CD14-positive monocyte (primary cell): ENCODE data around the gene UBXN6. TPM values are rescaled to one million over a fixed set of nuclear protein-coding genes. Genes with fewer than 3 reads are reported as not detected.

Experiments
- DNase-seq, 3 donors: peaks; one replicate each; pipeline ENCODE4 v3.0.0-alpha.2; 2011 to 2022
- H2AFZ ChIP-seq: 2 replicates; pipeline ENCODE4 v1.6.0; 2012; ENCODE audit warnings: mild to moderate bottlenecking, low read depth, low read length, inconsistent platforms; ENCODE audit not compliant: insufficient read depth, poor library complexity, severe bottlenecking
- H3K27ac ChIP-seq, 2 donors: 1 replicate in 1 of 2; 2 replicates in 1 of 2; pipeline ENCODE4 v1.5.1; 2012 to 2013; ENCODE audit warnings: low read length in 2 of 2, control low read depth in 1 of 2, inconsistent platforms in 1 of 2, low read depth in 1 of 2, mild to moderate bottlenecking in 1 of 2
- H3K27me3 ChIP-seq, 2 donors: one replicate each; pipeline versions ENCODE4 v1.6.0 to v1.6.1; 2011 to 2013; ENCODE audit warnings: low read length in 2 of 2; ENCODE audit not compliant: control insufficient read depth in 2 of 2, insufficient read depth in 2 of 2
- H3K36me3 ChIP-seq, 2 donors: replicated peaks in 1 of 2; 1 replicate in 1 of 2; 2 replicates in 1 of 2; pipeline versions ENCODE4 v1.5.1 to v1.6.1; 2012 to 2013; ENCODE audit warnings: low read length in 2 of 2, control low read depth in 1 of 2, inconsistent platforms in 1 of 2, mild to moderate bottlenecking in 1 of 2; ENCODE audit not compliant: insufficient read depth in 2 of 2, control insufficient read depth in 1 of 2
- H3K4me1 ChIP-seq, 2 donors: 1 replicate in 1 of 2; 2 replicates in 1 of 2; pipeline versions ENCODE4 v1.5.1 to v1.6.1; 2012 to 2013; ENCODE audit warnings: low read length in 2 of 2, control low read depth in 1 of 2, inconsistent platforms in 1 of 2, mild to moderate bottlenecking in 1 of 2, moderate library complexity in 1 of 2; ENCODE audit not compliant: insufficient read depth in 2 of 2, control insufficient read depth in 1 of 2
- H3K4me2 ChIP-seq: replicated peaks from 2 replicates; pipeline ENCODE3; 2012; ENCODE audit warnings: low read length, moderate library complexity, mild to moderate bottlenecking; ENCODE audit not compliant: poor library complexity, severe bottlenecking; ENCODE audit errors: extremely low read depth
- H3K4me3 ChIP-seq, 3 experiments: fragments of 200-600 bp in 1 of 3; sonication (generic) in 1 of 3; replicated peaks in 1 of 3; 1 replicate in 2 of 3; 2 replicates in 1 of 3; pipeline ENCODE4 v1.5.1; 2011 to 2013; ENCODE audit warnings: low read length in 3 of 3, mild to moderate bottlenecking in 3 of 3, control low read depth in 2 of 3, low read depth in 2 of 3, inconsistent platforms in 1 of 3, moderate library complexity in 1 of 3
- H3K79me2 ChIP-seq: 2 replicates; pipeline ENCODE4 v1.6.0; 2012; ENCODE audit warnings: mild to moderate bottlenecking, control low read depth, inconsistent platforms, low read length, moderate library complexity; ENCODE audit not compliant: insufficient read depth
- H3K9ac ChIP-seq: 2 replicates; pipeline ENCODE4 v1.6.0; 2017; ENCODE audit warnings: low read length, mild to moderate bottlenecking; ENCODE audit not compliant: insufficient read depth, poor library complexity, severe bottlenecking
- H3K9me3 ChIP-seq, 2 donors: replicated peaks in 1 of 2; 1 replicate in 1 of 2; 2 replicates in 1 of 2; pipeline versions ENCODE4 v1.5.1 to v1.6.1; 2012 to 2013; ENCODE audit warnings: low read length in 2 of 2, control low read depth in 1 of 2; ENCODE audit not compliant: control insufficient read depth in 1 of 2, insufficient read depth in 1 of 2
- H4K20me1 ChIP-seq: 2 replicates; pipeline ENCODE4 v1.6.0; 2012; ENCODE audit warnings: mild to moderate bottlenecking, low read length, control low read depth, moderate library complexity; ENCODE audit not compliant: insufficient read depth
- H3K27ac Mint-ChIP-seq, 7 donors: one replicate each; pipeline ENCODE4 v1.8.0; 2020; ENCODE audit warnings: mild to moderate bottlenecking in 7 of 7, mixed read lengths in 7 of 7, moderate library complexity in 6 of 7, inconsistent platforms in 2 of 7
- H3K27me3 Mint-ChIP-seq, 3 donors: one replicate each; pipeline ENCODE4 v1.8.0; 2021 to 2022; ENCODE audit warnings: low read depth in 3 of 3, mild to moderate bottlenecking in 3 of 3, mixed read lengths in 3 of 3, moderate library complexity in 3 of 3, inconsistent platforms in 1 of 3
- H3K36me3 Mint-ChIP-seq, 2 donors: one replicate each; pipeline ENCODE4 v1.8.0; 2020; ENCODE audit warnings: mixed read lengths in 2 of 2, inconsistent platforms in 1 of 2, mild to moderate bottlenecking in 1 of 2
- H3K4me1 Mint-ChIP-seq: one replicate; pipeline ENCODE4 v1.8.0; 2020; ENCODE audit warnings: mild to moderate bottlenecking, mixed read lengths
- H3K4me3 Mint-ChIP-seq, 2 donors: one replicate each; pipeline ENCODE4 v1.8.0; 2020; ENCODE audit warnings: mild to moderate bottlenecking in 2 of 2, mixed read lengths in 2 of 2, moderate library complexity in 1 of 2
- H3K9me3 Mint-ChIP-seq, 7 donors: one replicate each; pipeline ENCODE4 v1.8.0; 2020 to 2022; ENCODE audit warnings: mixed read lengths in 7 of 7, mild to moderate bottlenecking in 6 of 7, moderate library complexity in 6 of 7, inconsistent platforms in 2 of 7
- WGBS: methylation state at CpG from one replicate; pipeline ENCODE4 v1.1.5; 2013; ENCODE audit warnings: missing lambda C conversion rate; ENCODE audit not compliant: insufficient coverage; 5-methylcytosine and 5-hydroxymethylcytosine counted together
- intact Hi-C, 2 donors: fragments of 100-400 bp; cut with micrococcal nuclease; formaldehyde crosslinking; loops; one replicate each; pipeline versions ENCODE4 v1.15.0 to v1.15.1; 2023
- polyA plus RNA-seq, 3 donors: library from polyadenylated mRNA; depleted of rRNA in 1 of 3; unstranded in 2 of 3; stranded (reverse) in 1 of 3; fragments of 300-500 nt in 2 of 3; fragments of >200 nt in 1 of 3; fragmentation: Illumina TruSeq in 2 of 3; gene quantifications; 1 replicate in 2 of 3; 2 replicates in 1 of 3; pipeline ENCODE4 v1.2.3, GENCODE V29; 2012 to 2021
- TF ChIP-seq, protein P1 (sequence below): fragments of 200-600 bp; IDR thresholded peaks from one replicate; pipeline ENCODE4 v1.8.0; 2022; ENCODE audit warnings: antibody characterized with exemption, mild to moderate bottlenecking

Gene UBXN6
- polyA plus RNA-seq, 3 donors, result 3.8 to 64.5 (median 5.4) TPM

- intact Hi-C loops, result loop anchor here in 1 of 2 donors (2.0 to 5.0 kb wide), 2 partner anchors 130 to 226 kb away; partner anchors contain the start of genes MPND and YJU2
- TF ChIP-seq, protein P1, sequence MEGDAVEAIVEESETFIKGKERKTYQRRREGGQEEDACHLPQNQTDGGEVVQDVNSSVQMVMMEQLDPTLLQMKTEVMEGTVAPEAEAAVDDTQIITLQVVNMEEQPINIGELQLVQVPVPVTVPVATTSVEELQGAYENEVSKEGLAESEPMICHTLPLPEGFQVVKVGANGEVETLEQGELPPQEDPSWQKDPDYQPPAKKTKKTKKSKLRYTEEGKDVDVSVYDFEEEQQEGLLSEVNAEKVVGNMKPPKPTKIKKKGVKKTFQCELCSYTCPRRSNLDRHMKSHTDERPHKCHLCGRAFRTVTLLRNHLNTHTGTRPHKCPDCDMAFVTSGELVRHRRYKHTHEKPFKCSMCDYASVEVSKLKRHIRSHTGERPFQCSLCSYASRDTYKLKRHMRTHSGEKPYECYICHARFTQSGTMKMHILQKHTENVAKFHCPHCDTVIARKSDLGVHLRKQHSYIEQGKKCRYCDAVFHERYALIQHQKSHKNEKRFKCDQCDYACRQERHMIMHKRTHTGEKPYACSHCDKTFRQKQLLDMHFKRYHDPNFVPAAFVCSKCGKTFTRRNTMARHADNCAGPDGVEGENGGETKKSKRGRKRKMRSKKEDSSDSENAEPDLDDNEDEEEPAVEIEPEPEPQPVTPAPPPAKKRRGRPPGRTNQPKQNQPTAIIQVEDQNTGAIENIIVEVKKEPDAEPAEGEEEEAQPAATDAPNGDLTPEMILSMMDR, result no peak
- peaks cover 0 to 1% (median 0%) of the 10 kb centered on the region in 3 donors for H3K27me3 Mint-ChIP-seq
- Histone ChIP-seq H4K20me1 (peaks cover 26% of the 10 kb centered on the region), H3K4me3 (peak overlapping the region; percentile 58 to 83 (median 72)), H3K79me2 (peaks cover 17% of the 10 kb centered on the region), H3K4me1 (peaks cover 30 to 35% of the 10 kb centered on the region in 2 donors), H3K9me3 (no peaks in the 10 kb centered on the region), H2AFZ (no peak overlapping the region), H3K36me3 (peaks cover 17 to 25% of the 10 kb centered on the region in 2 donors), H3K27me3 (no peaks in the 10 kb centered on the region), H3K9ac (peak overlapping the region; percentile 70), H3K27ac (peak overlapping the region in 1 of 2 donors; percentile 31), H3K4me2 (peak overlapping the region; percentile 95)
- 39% methylated on average over 23 of the region's 25 CpGs for WGBS
- H3K4me3 Mint-ChIP-seq, result peak overlapping the region; percentile 68
- H3K27ac Mint-ChIP-seq, result peak overlapping the region in 3 of 7 donors; percentile 8 to 68 (median 60)
- DNase-seq, result no peak
- H3K4me1 Mint-ChIP-seq, result peaks cover 24% of the 10 kb centered on the region
- peaks cover 18 to 31% of the 10 kb centered on the region in 2 donors for H3K36me3 Mint-ChIP-seq
- no peaks in the 10 kb centered on the region for H3K9me3 Mint-ChIP-seq
Measured at GRCh38 chr19:4473011-4473762, 15.6 kb upstream of the UBXN6 start.

DNA sequence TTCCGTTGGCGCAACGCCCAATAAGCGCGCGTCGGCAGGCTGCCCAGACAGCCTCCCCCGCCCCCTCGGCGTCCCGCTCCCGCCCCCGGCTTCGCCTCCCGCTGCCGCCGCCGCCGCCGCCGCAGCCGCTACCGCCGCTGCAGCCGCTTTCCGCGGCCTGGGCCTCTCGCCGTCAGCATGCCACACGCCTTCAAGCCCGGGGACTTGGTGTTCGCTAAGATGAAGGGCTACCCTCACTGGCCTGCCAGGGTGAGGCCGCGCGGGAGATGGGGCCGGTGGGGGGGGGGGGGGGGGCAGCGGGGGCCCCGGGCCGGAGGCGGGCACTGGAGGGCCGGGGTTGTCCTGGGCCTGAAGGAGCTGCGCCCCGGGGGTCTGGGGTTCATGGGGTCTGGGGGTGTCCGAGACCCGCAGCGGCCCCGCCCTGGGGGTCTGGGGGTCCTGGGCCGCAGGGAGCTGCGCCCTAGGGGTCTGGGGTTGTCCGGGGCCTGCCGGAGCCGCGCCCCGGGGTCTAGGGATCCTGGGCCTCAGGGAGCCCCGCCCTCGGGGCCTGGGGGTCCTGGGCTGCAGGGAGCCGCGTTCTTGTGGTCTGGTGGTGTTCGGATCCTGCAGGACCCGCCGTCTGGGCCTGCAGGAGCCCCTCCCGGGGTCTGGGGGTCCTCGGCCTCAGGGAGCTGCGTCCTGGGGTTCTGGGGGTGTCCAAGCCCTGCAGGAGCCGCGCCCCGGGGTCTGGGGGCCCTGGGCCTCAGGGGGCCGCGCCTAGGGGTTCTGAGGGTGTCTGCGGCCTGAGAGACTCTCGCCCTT is 14.8 kb upstream of the UBXN6 start, which contains the start of gene HDGFL2:
Gene HDGFL2, plus strand, starts transcription at position 124 of the 801 bp plus-strand sequence. Its CDS starts 54 bp downstream, at position 178.
- Histone ChIP-seq H3K27ac (peak within 1 kb of the TSS; percentile 74 to 87), H3K79me2 (peaks cover 17% of the 10 kb centered on the region), H3K4me3 (peak within 1 kb of the TSS; percentile 74 to 94 (median 83)), H2AFZ (peak within 1 kb of the TSS; percentile 79), H3K9me3 (no peaks in the 10 kb centered on the region), H4K20me1 (peaks cover 26% of the 10 kb centered on the region), H3K36me3 (peaks cover 15 to 19% of the 10 kb centered on the region in 2 donors), H3K4me1 (peaks cover 30 to 35% of the 10 kb centered on the region in 2 donors), H3K27me3 (no peaks in the 10 kb centered on the region), H3K9ac (peak within 1 kb of the TSS; percentile 70), H3K4me2 (peak within 1 kb of the TSS; percentile 95)
- Mint-ChIP-seq H3K4me1 (peaks cover 24% of the 10 kb centered on the region), H3K36me3 (peaks cover 13 to 23% of the 10 kb centered on the region in 2 donors), H3K4me3 (peak within 1 kb of the TSS; percentile 68), H3K27ac (peak within 1 kb of the TSS in 2 of 7 donors; percentile 8 to 68), H3K27me3 (peaks cover 0 to 1% (median 0%) of the 10 kb centered on the region in 3 donors), H3K9me3 (no peaks in the 10 kb centered on the region)
- WGBS, result 2% methylated on average over 49 of the region's 71 CpGs
- no peak for DNase-seq
- intact Hi-C loops, result loop anchor here in 1 of 2 donors (2.0 to 5.0 kb wide), 2 partner anchors 130 to 225 kb away; partner anchors contain the start of genes MPND and YJU2
- TF ChIP-seq, protein P1, result no peak
